ENCODE data around the gene FAM83G.

DNA sequence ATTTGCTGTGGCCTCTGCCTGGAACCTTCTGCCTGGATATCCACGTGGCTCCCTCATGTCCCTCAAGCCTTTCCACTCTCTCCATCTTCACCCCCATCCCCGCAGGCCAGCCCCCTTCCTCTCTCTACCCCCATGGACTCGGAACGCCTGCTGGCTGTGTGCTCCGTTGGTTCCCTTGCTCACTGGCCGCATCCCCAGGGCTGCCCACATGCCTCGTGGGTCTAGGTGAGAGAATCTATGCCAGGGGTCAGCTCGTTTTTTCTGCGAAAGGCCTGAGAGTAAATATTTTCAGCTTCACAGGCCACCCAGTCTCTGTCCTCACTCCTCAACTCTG is 40.6 kb downstream of the FAM83G start:
- TF ChIP-seq YY1 (IDR thresholded peaks at IDR 0.05; ENCODE audit: insufficient read depth, insufficient read length) (no peak), SUZ12 (IDR thresholded peaks at IDR 0.05; ENCODE audit: extremely low read depth, insufficient read depth, insufficient read length) (no peak)
